ENCODE results near the gene MAST2. TPM values are rescaled to one million over a fixed set of nuclear protein-coding genes. Genes with fewer than 3 reads are reported as not detected.

The MAST2 gene
- total RNA-seq, 1 donor = 24.2 TPM

- Histone ChIP-seq H4K20me1 (ENCODE audit: insufficient read depth, low read length) (no peaks in the 10 kb centered on the region), H3K36me3 (ENCODE audit: insufficient read depth, low read length) (no peaks in the 10 kb centered on the region), H3K27me3 (ENCODE audit: insufficient read depth, low read length) (no peaks in the 10 kb centered on the region), H3K9me3 (ENCODE audit: low read depth, low read length) (no peaks in the 10 kb centered on the region), H3K4me1 (ENCODE audit: insufficient read depth, low read length) (no peaks in the 10 kb centered on the region), H3K4me2 (ENCODE audit: insufficient read depth, low read length) (no peak overlapping the region), H3K4me3 (ENCODE audit: insufficient read depth, low read length) (no peak overlapping the region), H3K79me2 (ENCODE audit: insufficient read depth, low read length) (peaks cover 17% of the 10 kb centered on the region), H2AFZ (ENCODE audit: low read length) (no peak overlapping the region), H3K27ac (ENCODE audit: low read depth, low read length) (no peak overlapping the region)
- no peak for TF ChIP-seq CTCF (IDR thresholded peaks at IDR 0.05; ENCODE audit: extremely low read depth, low read depth, low read length)
- no peak for DNase-seq (ENCODE audit: insufficient read length, low spot score, missing footprints)
Measured at GRCh38 chr1:45994423-45994822, 191.0 kb downstream of the MAST2 start.

- Histone ChIP-seq H3K4me2 (ENCODE audit: insufficient read depth, low read length) (no peak overlapping the region), H3K27ac (ENCODE audit: low read depth, low read length) (no peak overlapping the region), H3K36me3 (ENCODE audit: insufficient read depth, low read length) (no peaks in the 10 kb centered on the region), H4K20me1 (ENCODE audit: insufficient read depth, low read length) (no peaks in the 10 kb centered on the region), H2AFZ (ENCODE audit: low read length) (no peak overlapping the region), H3K27me3 (ENCODE audit: insufficient read depth, low read length) (no peaks in the 10 kb centered on the region), H3K4me1 (ENCODE audit: insufficient read depth, low read length) (no peaks in the 10 kb centered on the region), H3K4me3 (ENCODE audit: insufficient read depth, low read length) (no peak overlapping the region), H3K79me2 (ENCODE audit: insufficient read depth, low read length) (peaks cover 13% of the 10 kb centered on the region), H3K9me3 (ENCODE audit: low read depth, low read length) (no peaks in the 10 kb centered on the region)
- no peak for TF ChIP-seq CTCF (IDR thresholded peaks at IDR 0.05; ENCODE audit: extremely low read depth, low read depth, low read length)
- peak; percentile 68 for DNase-seq (ENCODE audit: insufficient read length, low spot score, missing footprints)
Measured at GRCh38 chr1:45995298-45995697, 191.9 kb downstream of the MAST2 start.

GRCh38 chr1:45998020-45998617 lies 194.7 kb downstream of the MAST2 start:
- Histone ChIP-seq H3K4me1 (ENCODE audit: insufficient read depth, low read length) (no peaks in the 10 kb centered on the region), H3K79me2 (ENCODE audit: insufficient read depth, low read length) (peaks cover 5% of the 10 kb centered on the region), H2AFZ (ENCODE audit: low read length) (no peak overlapping the region), H3K9me3 (ENCODE audit: low read depth, low read length) (no peaks in the 10 kb centered on the region), H4K20me1 (ENCODE audit: insufficient read depth, low read length) (no peaks in the 10 kb centered on the region), H3K4me3 (ENCODE audit: insufficient read depth, low read length) (no peak overlapping the region), H3K4me2 (ENCODE audit: insufficient read depth, low read length) (no peak overlapping the region), H3K27ac (ENCODE audit: low read depth, low read length) (no peak overlapping the region), H3K36me3 (ENCODE audit: insufficient read depth, low read length) (no peaks in the 10 kb centered on the region), H3K27me3 (ENCODE audit: insufficient read depth, low read length) (no peaks in the 10 kb centered on the region)
- no peak for DNase-seq (ENCODE audit: insufficient read length, low spot score, missing footprints)
- no peak for TF ChIP-seq CTCF (IDR thresholded peaks at IDR 0.05; ENCODE audit: extremely low read depth, low read depth, low read length)

GRCh38 chr1:45999507-45999906 lies 196.1 kb downstream of the MAST2 start:
- H3K9me3 ChIP-seq (ENCODE audit: low read depth, low read length) = no peaks in the 10 kb centered on the region
- H3K4me1 ChIP-seq (ENCODE audit: insufficient read depth, low read length) = no peaks in the 10 kb centered on the region
- H3K27ac ChIP-seq (ENCODE audit: low read depth, low read length) = no peak overlapping the region
- H4K20me1 ChIP-seq (ENCODE audit: insufficient read depth, low read length) = no peaks in the 10 kb centered on the region
- H2AFZ ChIP-seq (ENCODE audit: low read length) = no peak overlapping the region
- peaks cover 3% of the 10 kb centered on the region for H3K79me2 ChIP-seq (ENCODE audit: insufficient read depth, low read length)
- H3K4me3 ChIP-seq (ENCODE audit: insufficient read depth, low read length) = no peak overlapping the region
- no peak for DNase-seq (ENCODE audit: insufficient read length, low spot score, missing footprints)
- H3K36me3 ChIP-seq (ENCODE audit: insufficient read depth, low read length) = no peaks in the 10 kb centered on the region
- TF ChIP-seq CTCF (IDR thresholded peaks at IDR 0.05; ENCODE audit: extremely low read depth, low read depth, low read length) = no peak
- no peak overlapping the region for H3K4me2 ChIP-seq (ENCODE audit: insufficient read depth, low read length)
- H3K27me3 ChIP-seq (ENCODE audit: insufficient read depth, low read length) = no peaks in the 10 kb centered on the region
